HG03521 (cell line): ENCODE data around the gene F5.

Experiments
- ATAC-seq: cut with Tn5 transposase; IDR thresholded peaks from one replicate; pipeline ENCODE4 v1.9.1; 2021; ENCODE audit warnings: mild to moderate bottlenecking, moderate library complexity; ENCODE audit not compliant: unreplicated experiment

Gene F5

DNA sequence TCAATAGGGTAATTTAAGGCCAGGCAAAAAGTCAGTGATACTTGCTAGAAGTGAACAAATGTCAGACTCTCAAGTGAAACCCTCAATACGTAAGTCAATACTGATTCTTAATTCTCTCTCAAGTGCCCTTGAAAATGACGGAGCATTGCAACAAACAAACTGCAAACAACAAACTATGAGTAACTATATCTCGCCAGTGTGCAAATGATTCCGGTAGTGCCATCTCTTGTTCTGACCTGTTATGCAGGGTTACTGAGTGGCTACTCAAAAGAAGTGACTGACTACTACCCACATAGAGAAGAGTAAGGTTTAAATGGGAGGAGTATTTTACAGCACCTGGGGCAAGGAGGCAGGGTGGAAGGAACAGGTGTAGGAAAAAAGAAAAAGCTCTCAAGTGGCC lies 102.2 kb downstream of the F5 start:
- no peak for ATAC-seq

GRCh38 chr1:169483500-169483966 lies 102.7 kb downstream of the F5 start:
- ATAC-seq, result no peak

DNA sequence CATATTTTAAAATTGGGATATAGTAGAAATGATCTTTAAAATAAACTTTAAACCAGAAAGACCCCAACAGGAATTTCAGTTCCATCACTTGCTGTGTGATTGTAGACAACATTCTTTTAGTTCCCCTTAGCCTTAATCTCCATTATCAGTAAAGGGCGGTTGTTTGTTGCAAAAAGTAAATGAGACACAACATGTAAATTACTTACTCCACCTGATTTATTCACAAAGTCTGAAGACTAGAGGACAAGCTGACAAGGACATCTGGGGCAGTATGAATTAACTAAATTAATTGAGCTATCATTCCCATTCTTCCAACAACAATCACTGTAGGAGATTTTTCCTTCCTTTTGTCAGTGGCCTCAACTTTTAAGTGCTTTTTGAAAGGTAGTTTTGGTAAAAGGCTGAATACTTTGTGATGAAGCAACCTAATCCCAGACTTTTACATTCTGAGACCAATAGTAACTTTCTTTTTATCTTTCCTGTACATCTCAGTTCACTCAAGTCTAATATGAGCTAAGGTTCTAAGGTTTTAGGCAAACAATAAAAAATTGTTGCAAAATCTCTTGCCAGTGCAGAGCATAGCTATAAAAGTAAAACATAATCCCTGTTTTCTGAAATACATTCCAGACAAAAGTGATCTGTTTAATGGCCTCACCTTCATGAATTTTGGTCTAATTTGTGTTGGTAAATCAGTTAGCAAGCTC lies 106.8 kb downstream of the F5 start:
- no peak for ATAC-seq

DNA sequence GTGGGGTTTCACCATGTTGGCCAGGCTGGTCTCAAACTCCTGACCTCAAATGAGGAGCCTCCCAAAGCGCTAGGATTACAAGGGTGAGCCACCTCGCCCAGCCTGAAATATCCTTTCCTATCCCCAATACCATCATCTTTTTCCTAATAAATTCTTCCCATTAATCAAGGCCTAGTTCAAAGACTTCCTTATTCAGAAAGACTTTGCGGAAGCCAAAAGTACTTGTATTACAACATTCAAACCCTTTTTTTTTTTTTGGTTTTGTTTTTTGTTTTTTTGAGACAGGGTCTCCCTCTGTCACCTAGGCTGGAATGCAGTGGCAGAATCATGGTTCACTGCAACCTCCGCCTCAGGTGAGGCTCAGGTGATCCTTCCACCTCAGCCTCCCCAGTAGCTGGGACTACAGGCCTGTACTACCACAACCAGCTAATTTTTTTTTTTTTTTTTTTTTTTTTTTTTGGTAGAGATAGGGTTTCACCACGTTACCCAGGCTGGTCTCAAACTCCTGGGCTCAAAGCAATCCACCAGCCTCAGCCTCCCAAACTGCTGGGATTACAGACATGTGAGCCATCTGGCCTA lies 108.1 kb downstream of the F5 start:
- no peak for ATAC-seq

- no peak for ATAC-seq
These were observed 110.4 kb downstream of the F5 start for GRCh38 chr1:169475806-169476387.

GRCh38 chr1:169474302-169474995 lies 111.8 kb downstream of the F5 start:
- ATAC-seq, result no peak

DNA sequence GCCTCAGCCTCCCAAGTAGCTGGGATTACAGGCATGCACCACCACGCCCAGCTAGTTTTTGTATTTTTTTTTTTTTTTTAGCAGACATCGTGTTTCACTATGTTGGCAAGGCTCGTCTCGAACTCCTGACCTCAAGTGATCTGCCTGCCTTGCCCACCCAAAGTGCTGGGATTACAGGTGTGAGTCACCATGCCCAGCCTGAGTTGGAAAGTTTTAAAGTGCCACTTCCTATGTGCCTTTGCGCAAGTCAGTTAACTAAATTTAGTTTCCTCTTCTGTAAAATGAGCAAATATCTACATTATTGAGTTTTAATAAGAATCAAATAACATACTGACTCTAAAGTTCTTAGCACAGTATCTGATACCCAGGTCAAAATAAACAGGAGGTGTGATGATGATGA lies 112.9 kb downstream of the F5 start:
- ATAC-seq, result no peak

DNA sequence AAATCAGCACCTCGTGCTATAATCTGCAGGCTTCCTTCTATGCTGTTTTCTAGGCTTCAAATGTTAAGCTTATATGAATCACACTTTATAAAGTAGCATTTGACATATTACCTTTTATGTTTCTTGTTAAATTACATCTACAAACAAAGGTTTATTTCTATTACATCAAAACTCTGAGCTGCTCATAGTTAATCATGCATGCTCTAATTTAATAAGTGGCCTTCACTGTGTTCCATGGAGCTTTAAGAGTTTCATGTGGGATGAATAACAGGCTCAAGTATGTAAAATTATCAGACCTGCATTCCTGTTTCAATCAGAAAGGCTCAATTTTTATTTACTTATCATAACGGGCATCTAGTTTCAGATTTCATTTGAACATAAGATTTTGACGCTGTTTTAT lies 113.5 kb downstream of the F5 start:
- ATAC-seq, result no peak

- no peak for ATAC-seq
These were observed 117.3 kb downstream of the F5 start for GRCh38 chr1:169468982-169469381.

DNA sequence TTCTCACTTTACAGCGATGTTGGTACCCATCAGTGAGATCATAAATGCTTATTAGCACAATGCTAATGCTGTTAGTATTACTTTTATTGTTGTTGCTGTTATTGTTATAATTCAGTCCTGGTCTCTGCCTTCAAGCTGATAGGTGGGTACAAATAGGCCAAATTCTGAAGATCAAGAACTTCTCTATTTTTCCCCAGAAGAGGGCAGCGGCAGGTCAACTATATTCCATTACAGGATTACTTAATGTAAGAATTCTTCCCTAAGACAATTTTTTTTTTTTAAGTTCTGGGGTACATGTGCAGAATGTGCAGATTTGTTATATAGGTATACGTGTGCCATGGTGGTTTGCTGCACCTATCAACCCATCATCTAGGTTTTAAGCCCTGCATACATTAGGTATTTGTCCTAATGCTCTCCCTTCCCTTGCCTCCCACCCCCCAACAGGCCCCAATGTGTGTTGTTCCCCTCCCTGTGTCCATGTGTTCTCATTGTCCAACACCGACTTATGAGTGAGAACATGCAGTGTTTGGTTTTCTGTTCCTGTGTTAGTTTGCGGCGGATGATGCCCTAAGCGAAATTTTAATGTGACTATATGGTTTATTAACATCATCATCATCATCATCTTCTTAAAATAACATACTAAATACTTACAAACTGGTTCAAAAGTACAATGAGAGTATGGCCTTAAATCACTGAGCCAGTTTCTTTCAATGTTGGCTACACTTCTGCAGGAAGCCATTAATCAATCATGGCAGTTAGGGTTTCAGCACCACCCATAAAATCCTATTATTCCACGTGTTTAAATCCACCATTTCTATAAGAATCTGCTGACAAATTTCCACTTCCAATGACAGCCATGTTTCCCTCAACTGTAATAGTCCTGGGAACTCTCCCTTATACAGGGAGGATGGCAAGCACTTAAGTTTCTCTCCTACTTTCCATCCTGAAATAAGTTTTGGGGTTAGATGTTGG lies 119.7 kb downstream of the F5 start:
- ATAC-seq, result no peak

GRCh38 chr1:169465281-169465680 lies 121.0 kb downstream of the F5 start:
- no peak for ATAC-seq
